Left ventricle myocardium inferior (tissue), 1 donor: Measurements from ENCODE around the gene PIEZO2. TPM values are rescaled to one million over a fixed set of nuclear protein-coding genes. Genes with fewer than 3 reads are reported as not detected.

Experiments
- DNase-seq: peaks from one replicate; pipeline ENCODE4 v3.0.0-alpha.2; 2020
- H3K27ac ChIP-seq: fragments of 200-600 bp; replicated peaks from 2 replicates; pipeline ENCODE4 v1.8.0; 2021
- H3K27me3 ChIP-seq: fragments of 200-600 bp; 2 replicates; pipeline ENCODE4 v1.8.0; 2021; ENCODE audit warnings: low read depth
- H3K36me3 ChIP-seq: fragments of 200-600 bp; 2 replicates; pipeline ENCODE4 v1.8.0; 2021
- H3K4me1 ChIP-seq: fragments of 200-600 bp; 2 replicates; pipeline ENCODE4 v1.8.0; 2021
- H3K4me3 ChIP-seq: fragments of 200-600 bp; 2 replicates; pipeline ENCODE4 v1.8.0; 2021; ENCODE audit warnings: mild to moderate bottlenecking, moderate library complexity
- H3K9me3 ChIP-seq: fragments of 200-600 bp; replicated peaks from 2 replicates; pipeline ENCODE4 v1.8.0; 2021
- intact Hi-C: fragments of 100-400 bp; cut with micrococcal nuclease; formaldehyde crosslinking; loops from one replicate; pipeline ENCODE4 v1.11.0; 2022
- total RNA-seq: library from RNA; stranded (reverse); fragmentation: NEBNext Ultra II Directional; extraction: Animal tissue kit (Norgen Biotek cat#: 25700); gene quantifications from one replicate; pipeline ENCODE4 v1.2.1, GENCODE V29; 2021
- TF ChIP-seq, protein P1 (sequence below): fragments of 200-600 bp; IDR thresholded peaks from 2 replicates; pipeline ENCODE4 v1.8.0; 2021; ENCODE audit warnings: antibody characterized with exemption, mild to moderate bottlenecking, borderline replicate concordance
- donor health status: DM: no; HTN: yes; CAD: no; lungs with severe emphysema.

The PIEZO2 gene
- total RNA-seq, 1 donor from 2014 or later, result 0.33 TPM

DNA sequence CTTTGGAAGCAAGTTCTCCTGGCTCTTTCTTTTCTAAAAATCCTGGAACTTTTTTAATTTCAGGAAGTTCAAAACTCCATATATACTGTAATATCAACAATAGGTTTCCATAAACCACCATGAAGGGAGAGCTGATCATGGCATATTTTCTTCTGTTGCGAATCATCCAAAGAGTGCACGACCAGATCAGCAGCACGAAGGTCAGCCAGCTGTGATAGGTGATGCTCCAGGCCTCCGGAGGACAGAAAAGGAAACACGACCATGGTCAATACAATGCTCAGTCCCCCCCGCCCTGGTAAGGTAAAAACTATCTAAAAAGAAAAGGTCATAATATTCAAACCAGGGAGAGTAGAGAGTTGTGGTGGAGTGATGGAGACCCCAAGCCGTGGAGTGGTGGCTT is 354.6 kb downstream of the PIEZO2 start:
- TF ChIP-seq, protein P1, sequence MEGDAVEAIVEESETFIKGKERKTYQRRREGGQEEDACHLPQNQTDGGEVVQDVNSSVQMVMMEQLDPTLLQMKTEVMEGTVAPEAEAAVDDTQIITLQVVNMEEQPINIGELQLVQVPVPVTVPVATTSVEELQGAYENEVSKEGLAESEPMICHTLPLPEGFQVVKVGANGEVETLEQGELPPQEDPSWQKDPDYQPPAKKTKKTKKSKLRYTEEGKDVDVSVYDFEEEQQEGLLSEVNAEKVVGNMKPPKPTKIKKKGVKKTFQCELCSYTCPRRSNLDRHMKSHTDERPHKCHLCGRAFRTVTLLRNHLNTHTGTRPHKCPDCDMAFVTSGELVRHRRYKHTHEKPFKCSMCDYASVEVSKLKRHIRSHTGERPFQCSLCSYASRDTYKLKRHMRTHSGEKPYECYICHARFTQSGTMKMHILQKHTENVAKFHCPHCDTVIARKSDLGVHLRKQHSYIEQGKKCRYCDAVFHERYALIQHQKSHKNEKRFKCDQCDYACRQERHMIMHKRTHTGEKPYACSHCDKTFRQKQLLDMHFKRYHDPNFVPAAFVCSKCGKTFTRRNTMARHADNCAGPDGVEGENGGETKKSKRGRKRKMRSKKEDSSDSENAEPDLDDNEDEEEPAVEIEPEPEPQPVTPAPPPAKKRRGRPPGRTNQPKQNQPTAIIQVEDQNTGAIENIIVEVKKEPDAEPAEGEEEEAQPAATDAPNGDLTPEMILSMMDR, result no peak
- DNase-seq, result no peak
- no peaks in the 10 kb centered on the region for H3K27me3 ChIP-seq
- H3K4me3 ChIP-seq, result no peak overlapping the region
- H3K9me3 ChIP-seq, result no peaks in the 10 kb centered on the region
- peaks cover 19% of the 10 kb centered on the region for H3K4me1 ChIP-seq
- no peaks in the 10 kb centered on the region for H3K36me3 ChIP-seq
- intact Hi-C loops, result no loop called here
- H3K27ac ChIP-seq, result no peak overlapping the region

DNA sequence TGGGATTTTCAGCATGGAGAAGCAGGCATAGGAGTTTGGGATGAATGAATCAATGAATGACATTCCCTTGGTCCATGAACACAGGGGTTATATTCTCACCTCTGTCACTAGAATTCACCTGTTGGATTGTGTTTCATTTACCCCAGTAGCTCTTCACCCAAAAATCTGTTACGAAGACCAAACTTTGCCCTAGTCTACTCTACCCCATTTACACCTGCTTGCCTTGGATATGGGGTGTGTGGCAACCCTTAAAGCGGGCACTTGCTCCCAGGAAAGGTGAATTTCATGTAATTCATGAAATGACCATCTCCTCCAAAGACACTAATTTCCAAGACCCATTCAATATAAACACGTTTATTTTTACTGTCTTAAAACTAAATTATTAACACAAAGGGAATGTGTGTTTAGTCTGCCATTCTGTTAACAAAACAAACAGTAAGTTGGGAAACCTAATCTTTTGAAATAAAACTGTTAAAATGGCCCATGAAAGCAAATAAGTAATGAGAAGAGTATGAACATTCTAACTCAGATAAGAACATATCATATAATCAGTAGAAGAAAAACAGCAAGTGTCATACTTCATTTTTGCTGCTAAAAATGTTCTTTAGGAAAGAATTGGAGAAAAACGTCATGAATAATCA is 355.5 kb downstream of the PIEZO2 start:
- Histone ChIP-seq H3K4me3 (no peak overlapping the region), H3K9me3 (no peaks in the 10 kb centered on the region), H3K36me3 (no peaks in the 10 kb centered on the region), H3K27ac (no peak overlapping the region), H3K27me3 (no peaks in the 10 kb centered on the region), H3K4me1 (peaks cover 13% of the 10 kb centered on the region)
- intact Hi-C loops, result no loop called here
- TF ChIP-seq, protein P1, result no peak
- no peak for DNase-seq

DNA sequence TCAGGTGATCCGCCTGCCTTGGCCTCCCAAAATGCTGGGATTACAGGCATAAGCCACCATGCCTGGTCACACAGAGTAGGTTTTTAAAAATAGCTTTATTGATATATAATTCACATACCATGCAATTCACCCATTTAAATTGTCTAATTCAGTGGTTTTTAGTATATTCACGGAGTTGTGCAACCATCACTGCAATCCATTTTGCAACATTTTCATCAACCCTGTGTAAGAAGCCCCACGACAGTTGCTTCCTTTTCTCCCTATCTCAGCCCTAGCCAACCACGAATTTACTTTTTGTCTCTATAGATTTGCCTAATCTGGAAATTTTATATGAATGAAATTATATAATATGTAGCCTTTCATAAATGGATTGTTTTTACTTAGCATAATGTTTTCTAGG is 357.2 kb downstream of the PIEZO2 start:
- no peaks in the 10 kb centered on the region for H3K27me3 ChIP-seq
- H3K27ac ChIP-seq, result no peak overlapping the region
- intact Hi-C loops, result no loop called here
- H3K36me3 ChIP-seq, result no peaks in the 10 kb centered on the region
- TF ChIP-seq, protein P1, result no peak
- H3K4me3 ChIP-seq, result no peak overlapping the region
- no peaks in the 10 kb centered on the region for H3K4me1 ChIP-seq
- DNase-seq, result no peak
- no peaks in the 10 kb centered on the region for H3K9me3 ChIP-seq

DNA sequence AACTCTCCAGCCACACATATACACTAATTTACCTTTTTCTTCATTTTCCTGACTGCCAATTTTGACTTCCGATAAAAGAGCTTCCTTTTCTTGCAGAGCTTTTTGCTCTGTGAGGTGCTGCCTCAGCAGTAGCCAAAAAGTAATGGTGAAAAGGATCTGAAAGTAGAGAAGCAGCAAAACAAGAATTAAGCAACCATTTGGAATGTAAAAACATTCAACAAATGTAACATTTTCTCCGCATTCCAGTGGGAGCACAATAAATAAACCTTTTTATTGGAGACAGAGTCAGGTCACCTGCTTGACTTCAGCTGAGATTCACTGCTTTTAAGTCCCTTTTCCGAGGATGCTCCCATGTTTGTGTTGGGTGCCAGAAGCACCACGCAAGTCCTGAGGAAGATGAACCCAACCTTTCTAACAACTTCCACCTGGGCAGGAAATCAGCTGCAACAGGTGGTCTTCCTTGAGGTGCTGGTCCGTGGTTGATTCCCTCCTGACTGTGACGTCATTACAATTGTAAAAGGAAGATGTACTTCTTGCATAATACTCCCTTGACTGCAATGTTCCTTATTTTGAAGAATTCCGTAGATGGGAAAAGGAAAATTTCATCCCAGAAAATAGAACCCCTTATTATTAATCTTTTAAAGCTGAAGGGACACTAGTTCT is 358.1 kb downstream of the PIEZO2 start:
- no peaks in the 10 kb centered on the region for H3K4me1 ChIP-seq
- DNase-seq, result no peak
- intact Hi-C loops, result no loop called here
- TF ChIP-seq, protein P1, result no peak
- H3K9me3 ChIP-seq, result no peaks in the 10 kb centered on the region
- H3K4me3 ChIP-seq, result no peak overlapping the region
- no peaks in the 10 kb centered on the region for H3K27me3 ChIP-seq
- no peaks in the 10 kb centered on the region for H3K36me3 ChIP-seq
- no peak overlapping the region for H3K27ac ChIP-seq

DNA sequence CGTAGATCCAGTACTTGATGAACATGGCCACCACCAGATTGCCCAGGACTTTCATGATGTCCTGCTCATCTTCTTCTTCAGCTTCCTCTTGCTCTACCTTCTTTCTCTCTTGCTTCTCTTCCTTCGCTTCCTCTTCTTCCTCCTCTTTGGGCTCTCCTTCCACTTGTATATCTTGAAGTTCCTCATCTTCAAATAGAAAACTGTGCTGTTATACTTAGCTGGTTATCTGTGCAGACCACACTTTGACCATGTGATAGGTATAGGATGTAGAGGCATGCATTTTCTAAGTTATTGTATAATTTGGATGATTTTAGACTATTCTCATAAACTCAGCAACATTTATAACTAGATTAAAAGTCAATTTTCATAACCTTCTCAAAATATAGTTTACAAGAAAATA is 360.2 kb downstream of the PIEZO2 start:
- Histone ChIP-seq H3K36me3 (no peaks in the 10 kb centered on the region), H3K27ac (no peak overlapping the region), H3K9me3 (no peaks in the 10 kb centered on the region), H3K4me1 (no peaks in the 10 kb centered on the region), H3K4me3 (no peak overlapping the region), H3K27me3 (peaks cover 7% of the 10 kb centered on the region)
- intact Hi-C loops, result no loop called here
- TF ChIP-seq, protein P1, result no peak
- DNase-seq, result no peak
